Measurements from ENCODE around the gene ADAMTSL1. TPM values are rescaled to one million over a fixed set of nuclear protein-coding genes. Genes with fewer than 3 reads are reported as not detected.

The ADAMTSL1 gene
- polyA plus RNA-seq, 1 donor, result 3.6 TPM

DNA sequence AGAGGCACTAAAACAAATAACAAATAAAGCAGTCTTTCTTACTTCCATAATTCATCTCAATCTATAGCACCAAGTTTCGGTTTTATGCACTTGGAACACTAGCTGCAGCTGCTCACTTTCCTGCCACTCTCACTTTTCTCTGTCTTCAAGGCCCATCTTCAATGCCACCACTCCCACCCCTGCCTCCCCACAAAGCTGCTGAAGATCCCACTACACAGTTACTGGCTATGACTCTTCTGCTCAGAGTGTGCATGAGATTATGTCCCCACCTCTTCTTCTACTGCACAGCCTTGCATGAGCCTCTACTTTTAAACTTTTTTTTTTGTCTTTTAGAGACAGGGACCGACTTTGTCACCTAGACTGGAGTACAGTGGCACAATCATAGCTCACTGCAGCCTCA, 481.7 kb downstream of the ADAMTSL1 start:
- H3K4me3 ChIP-seq (ENCODE audit: low read length), result no peak overlapping the region
- H3K9me3 ChIP-seq (ENCODE audit: control insufficient read depth, low read depth, low read length), result no peaks in the 10 kb centered on the region
- H3K27me3 ChIP-seq (ENCODE audit: control insufficient read depth, insufficient read depth, low read length), result no peaks in the 10 kb centered on the region
- no peak overlapping the region for H3K27ac ChIP-seq (ENCODE audit: low read length)
- H3K36me3 ChIP-seq (ENCODE audit: control insufficient read depth, insufficient read depth, low read length), result no peaks in the 10 kb centered on the region
- H3K4me1 ChIP-seq (ENCODE audit: control insufficient read depth, insufficient read depth, low read length), result no peaks in the 10 kb centered on the region
- no peak for DNase-seq
- 100% methylated on average over 1 of the region's 2 CpGs for WGBS (ENCODE audit: insufficient coverage, low lambda C conversion rate)

Data from large intestine (tissue), 3 donors.